Globus pallidus (tissue), 1 donor: ENCODE results near the gene ACVR1B.
A peak's percentile ranks its signal among the peaks of the same experiment; 100 is the strongest.
"Not testable (repeated sequence)": the region's sequence is repeated elsewhere in the genome, so short reads cannot be mapped to it uniquely, and the experiment has no call there.

Experiments used
- DNase-seq: peaks from one replicate; pipeline ENCODE4 v3.0.0-alpha.2; 2015; ENCODE audit warnings: low spot score

Gene ACVR1B

DNA sequence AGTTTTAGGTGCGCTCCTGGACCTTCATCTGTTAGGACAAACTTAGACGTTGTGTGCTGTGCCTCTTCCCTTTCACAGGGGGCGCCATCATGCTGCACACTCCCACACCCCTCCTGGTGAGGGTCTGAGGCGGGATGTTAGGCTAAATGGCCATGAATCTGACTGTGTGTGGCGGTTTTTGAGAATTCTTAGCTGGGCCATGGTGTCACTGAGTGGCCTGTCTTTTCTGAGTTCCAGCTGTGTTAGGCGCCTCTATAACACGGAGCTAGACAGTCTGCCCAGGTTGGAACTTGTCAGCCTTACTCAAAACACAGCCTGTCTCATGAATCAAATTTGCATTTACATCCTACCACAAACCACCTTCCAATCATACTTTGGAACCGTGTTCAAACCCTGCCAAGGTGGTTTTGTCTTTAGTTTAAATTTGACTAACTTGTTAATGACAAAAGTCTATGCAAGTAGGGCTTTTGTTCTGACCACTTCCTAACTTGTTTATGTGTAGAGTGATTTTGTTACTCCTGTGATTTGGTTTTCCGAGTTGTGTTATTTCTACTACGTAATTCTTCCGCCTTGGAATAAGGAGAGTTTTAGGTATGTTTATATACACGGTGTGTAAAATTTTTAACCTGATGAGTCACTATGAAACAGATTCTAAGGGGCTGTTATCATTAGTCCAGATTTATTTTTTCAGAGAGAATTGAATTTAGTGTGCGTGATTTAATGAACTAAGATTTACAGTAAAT, 19.6 kb downstream of the ACVR1B start:
- no peak for DNase-seq

DNA sequence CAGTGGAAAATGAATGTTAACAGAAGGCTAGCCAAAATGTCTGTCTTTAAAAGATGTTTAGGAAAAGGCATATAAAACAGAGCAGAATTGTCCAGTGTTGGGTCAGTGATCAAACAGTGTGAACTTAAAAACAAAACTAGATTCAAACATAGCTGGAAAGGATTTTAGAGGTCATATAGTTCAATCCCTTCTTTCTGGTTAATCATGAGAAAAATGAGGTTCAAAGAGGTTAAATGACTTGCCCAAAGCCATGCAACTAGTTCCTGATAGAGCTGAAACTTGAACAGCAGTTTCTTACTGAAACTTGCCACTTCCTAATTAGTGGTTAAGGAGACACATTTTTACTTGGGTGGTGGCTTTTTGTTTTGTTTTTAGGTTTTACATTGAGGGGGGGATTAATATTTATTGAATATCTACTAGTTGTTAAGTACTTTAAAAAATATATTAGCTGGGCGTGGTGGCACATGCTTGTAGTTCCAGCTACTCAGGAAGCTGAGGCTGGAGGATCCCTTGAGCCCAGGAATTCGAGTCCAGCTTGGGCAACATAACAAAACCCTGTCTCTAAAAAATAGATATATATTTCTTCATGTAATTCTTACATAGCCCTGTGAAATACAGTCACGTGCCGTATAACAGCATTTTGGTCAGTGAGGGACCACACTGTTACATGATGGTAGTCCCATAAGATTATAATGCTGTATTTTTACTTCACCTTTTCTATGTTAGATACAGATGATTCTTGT, 20.4 kb downstream of the ACVR1B start:
- DNase-seq = no peak

DNA sequence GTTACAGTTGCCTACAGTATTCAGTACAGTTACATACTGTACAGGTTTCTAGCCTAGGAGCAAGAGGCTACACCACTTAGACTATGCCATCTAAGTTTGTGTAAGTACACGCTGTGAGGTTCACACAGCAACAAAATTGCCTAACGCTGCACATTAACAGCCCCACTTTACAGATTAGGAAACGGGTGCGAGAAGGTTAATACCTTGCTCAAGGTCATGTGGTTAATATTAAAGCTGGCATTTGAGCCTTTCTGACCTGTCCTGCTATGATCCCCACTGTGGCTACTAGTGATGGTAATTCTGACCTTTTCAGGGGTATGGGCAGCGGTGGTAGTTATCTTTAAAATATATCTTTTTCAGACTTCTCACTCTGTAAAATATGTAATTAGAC, 20.9 kb downstream of the ACVR1B start:
- DNase-seq = no peak

- peak; percentile 38 for DNase-seq
These were observed 21.4 kb downstream of the ACVR1B start for GRCh38 chr12:51972849-51973273.

- DNase-seq = no peak
These were observed 22.1 kb downstream of the ACVR1B start for GRCh38 chr12:51973560-51973959.

DNA sequence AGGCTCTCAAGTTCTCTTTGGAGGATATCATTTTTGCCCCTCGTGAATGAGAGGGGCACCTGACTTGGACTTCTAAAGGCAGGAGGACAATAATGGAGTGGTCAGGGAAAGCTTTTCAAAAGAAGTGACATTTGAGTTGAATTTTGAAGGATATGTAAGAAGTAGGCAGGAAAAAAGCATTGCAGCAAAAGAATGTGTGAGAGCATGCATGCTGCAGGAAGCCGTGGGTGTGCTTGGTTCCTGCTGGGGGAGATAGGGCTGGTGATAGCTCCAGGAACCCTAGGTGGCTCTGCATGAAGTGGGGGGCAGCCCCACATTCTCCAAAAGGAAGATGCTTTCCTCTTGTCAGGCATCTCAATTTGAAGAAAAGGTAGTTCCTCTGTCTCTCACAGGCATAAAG, 23.1 kb downstream of the ACVR1B start:
- DNase-seq = no peak

DNA sequence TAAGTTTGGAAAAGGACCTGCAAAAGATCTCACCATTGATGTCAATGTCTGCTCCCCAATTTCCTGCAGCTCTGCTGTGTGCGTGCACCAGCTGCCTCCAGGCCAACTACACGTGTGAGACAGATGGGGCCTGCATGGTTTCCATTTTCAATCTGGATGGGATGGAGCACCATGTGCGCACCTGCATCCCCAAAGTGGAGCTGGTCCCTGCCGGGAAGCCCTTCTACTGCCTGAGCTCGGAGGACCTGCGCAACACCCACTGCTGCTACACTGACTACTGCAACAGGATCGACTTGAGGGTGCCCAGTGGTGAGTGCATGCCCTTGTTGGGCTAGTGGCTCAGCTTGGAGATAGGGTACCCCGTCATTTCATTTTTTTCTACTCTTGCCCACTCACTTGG, 23.7 kb downstream of the ACVR1B start:
- DNase-seq = no peak

DNA sequence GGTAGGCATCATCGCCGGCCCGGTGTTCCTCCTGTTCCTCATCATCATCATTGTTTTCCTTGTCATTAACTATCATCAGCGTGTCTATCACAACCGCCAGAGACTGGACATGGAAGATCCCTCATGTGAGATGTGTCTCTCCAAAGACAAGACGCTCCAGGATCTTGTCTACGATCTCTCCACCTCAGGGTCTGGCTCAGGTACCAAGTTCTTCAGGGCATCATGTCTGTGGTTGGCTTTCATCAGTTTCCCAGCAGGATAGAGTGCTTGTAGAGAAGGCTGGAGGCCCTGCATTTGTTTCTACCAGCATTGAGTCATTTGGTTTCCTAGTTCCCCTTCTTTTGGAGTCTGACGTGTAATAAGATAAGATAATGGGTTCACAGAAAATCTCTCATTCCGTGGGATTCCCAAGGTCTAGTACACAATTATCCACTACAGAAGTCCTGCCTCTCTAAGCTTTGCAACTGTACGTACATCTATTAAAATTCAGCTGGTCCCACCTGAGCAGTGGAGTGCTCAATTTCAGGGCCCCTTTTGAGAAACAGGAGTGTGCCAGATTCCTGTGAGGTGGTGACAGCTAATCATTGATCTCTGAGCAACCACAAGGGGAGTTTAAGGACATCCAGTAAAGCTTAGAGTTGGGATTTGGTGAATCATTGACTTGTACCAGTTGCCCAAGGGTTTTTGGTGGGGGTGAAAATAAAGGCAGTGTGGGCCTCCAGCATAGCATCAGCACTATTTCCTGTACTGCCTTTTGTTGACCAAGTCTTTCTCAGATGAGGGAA, 25.1 kb downstream of the ACVR1B start:
- DNase-seq = no peak

DNA sequence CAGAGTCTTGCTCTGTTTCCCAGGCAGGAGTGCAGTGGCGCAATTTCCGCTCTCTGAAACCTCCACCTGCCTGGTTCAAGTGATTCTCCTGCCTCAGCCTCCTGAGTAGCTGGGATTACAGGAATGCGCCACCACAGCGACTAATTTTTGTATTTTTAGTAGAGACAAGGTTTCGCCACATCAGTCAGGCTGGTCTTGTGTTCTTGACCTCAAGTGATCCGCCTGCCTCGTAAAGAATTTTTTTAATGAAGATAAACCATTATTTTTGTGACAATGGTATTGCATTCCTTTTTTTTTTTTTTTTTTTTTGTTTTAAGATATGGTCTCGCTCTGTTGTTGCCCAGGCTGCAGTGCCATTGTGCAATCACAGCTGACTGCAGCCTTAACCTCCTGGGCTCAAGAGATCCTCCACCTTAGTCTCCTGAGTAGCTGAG, 25.8 kb downstream of the ACVR1B start:
- DNase-seq = no peak

GRCh38 chr12:51979306-51979705, 27.8 kb downstream of the ACVR1B start:
- not testable (repeated sequence) for DNase-seq

DNA sequence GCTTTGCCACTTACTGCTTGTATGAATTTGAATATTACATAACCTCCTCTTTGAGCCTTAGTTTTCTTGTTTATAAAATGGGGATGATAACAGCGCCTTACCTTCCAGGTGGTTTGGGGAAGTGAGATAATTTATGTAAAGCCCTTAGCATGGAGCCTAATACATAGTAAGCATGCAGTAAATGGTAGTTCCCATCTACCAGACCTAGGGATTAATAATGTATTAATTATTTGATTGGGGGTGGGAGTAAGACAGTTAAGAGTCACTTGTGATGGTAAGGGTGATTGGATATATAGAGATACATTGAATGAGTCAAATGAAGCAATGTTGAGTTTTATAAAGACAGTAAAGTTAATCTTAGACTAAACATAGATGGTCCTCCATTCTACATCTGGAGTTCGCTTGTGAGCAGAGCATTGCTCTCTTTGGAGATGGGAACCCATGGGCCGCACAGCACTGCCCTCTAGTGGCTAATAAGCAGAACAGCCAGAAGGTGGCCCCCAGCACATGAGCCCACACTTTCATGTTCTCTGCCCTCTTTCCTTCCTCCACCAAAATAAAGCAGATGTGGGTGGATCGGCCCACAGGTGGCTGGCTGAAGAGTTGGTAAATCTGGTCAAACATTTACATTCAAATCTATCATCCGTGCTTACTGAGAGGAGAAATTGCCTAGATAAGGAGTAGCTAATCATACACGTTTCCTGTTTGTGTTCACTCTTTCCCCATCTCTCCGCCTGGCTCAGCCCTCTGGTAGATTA, 28.7 kb downstream of the ACVR1B start:
- DNase-seq = peak; percentile 66

- DNase-seq = no peak
These were observed 29.3 kb downstream of the ACVR1B start for GRCh38 chr12:51980809-51981127.

DNA sequence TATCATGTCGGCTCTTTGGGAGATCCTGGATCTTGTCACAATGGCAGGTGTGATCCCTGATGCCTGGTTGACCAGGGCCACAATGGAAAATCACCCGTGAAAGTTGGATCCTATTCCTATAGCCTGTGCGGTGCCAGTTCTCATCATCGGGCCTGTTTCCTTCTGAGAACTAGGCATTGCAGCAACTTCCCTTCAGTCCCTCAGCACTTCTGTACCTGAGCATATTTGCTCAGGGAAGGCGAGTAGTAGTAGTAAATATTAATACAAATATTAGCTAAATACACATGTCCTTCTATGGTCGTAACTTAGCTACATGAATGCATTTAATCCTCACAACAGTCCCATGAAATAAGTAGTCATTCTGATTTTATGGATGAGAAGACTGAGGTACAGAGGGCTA, 33.2 kb downstream of the ACVR1B start:
- DNase-seq = no peak

- DNase-seq = no peak
These were observed 33.8 kb downstream of the ACVR1B start for GRCh38 chr12:51985154-51985835.

DNA sequence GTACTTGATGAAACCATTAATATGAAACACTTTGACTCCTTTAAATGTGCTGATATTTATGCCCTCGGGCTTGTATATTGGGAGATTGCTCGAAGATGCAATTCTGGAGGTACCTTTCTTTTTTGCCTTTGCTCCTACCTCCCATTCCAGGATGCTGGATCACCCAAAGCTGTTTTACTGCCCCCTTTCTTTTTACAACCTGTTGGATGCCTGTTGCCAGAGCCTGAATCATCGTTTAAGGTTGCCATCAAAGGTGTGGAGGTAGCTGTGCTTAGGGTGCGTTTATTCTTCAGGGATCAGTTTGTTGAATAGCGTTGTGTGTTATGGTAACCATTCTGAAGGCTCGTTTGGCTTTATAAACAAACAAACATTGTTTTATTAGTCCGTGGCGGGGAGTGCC, 35.3 kb downstream of the ACVR1B start:
- DNase-seq = no peak

- no peak for DNase-seq
These were observed 40.7 kb downstream of the ACVR1B start for GRCh38 chr12:51992246-51992645.

- DNase-seq = no peak
These were observed 43.0 kb downstream of the ACVR1B start for GRCh38 chr12:51994539-51994820.

- no peak for DNase-seq
These were observed 43.5 kb downstream of the ACVR1B start for GRCh38 chr12:51994959-51995358.

DNA sequence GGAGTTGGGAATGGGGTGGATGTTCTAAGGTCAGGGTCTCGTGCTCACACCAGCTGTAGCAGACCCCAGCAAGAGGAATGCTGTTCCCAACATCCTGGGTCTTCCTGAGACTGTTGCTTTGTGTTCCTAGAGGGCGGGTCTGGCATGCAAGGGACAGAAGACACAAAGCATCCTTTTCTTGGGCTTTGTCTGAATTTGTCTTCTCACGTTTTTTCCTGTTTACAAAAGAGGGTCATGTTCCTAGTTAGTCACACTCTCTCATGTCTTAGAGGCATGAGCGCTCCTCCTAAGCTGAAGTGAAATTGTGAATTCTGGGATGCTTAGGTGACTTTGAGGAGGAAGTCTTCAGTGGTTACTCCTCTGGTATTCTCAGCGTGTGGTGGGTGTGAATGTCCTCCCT, 45.6 kb downstream of the ACVR1B start:
- no peak for DNase-seq

GRCh38 chr12:52003016-52003550, 51.6 kb downstream of the ACVR1B start:
- no peak for DNase-seq

GRCh38 chr12:52003591-52003990, 52.1 kb downstream of the ACVR1B start:
- no peak for DNase-seq
